Skeletal muscle tissue (tissue), 4 donors: ENCODE measurements around the gene SBF2. TPM values are rescaled to one million over a fixed set of nuclear protein-coding genes. Genes with fewer than 3 reads are reported as not detected.
A peak's percentile ranks its signal among the peaks of the same experiment; 100 is the strongest.

Source experiments
- H3K27ac ChIP-seq: one replicate; pipeline ENCODE4 v1.7.0; 2013; ENCODE audit warnings: mild to moderate bottlenecking, low read depth, low read length, inconsistent platforms
- H3K27me3 ChIP-seq, 3 donors: one replicate each; pipeline ENCODE4 v1.7.0; 2013; ENCODE audit warnings: low read length in 3 of 3; ENCODE audit not compliant: control insufficient read depth in 3 of 3, insufficient read depth in 3 of 3
- H3K36me3 ChIP-seq, 3 donors: one replicate each; pipeline ENCODE4 v1.7.0; 2013; ENCODE audit warnings: low read length in 3 of 3; ENCODE audit not compliant: control insufficient read depth in 3 of 3, insufficient read depth in 3 of 3
- H3K4me1 ChIP-seq, 3 donors: one replicate each; pipeline ENCODE4 v1.7.0; 2013; ENCODE audit warnings: low read length in 3 of 3, mild to moderate bottlenecking in 3 of 3; ENCODE audit not compliant: control insufficient read depth in 3 of 3, insufficient read depth in 3 of 3
- H3K4me3 ChIP-seq, 3 donors: one replicate each; pipeline ENCODE4 v1.7.0; 2013; ENCODE audit warnings: low read length in 3 of 3
- H3K9ac ChIP-seq, 3 donors: one replicate each; pipeline ENCODE4 v1.7.0; 2013; ENCODE audit warnings: low read length in 3 of 3, mild to moderate bottlenecking in 3 of 3, moderate library complexity in 2 of 3, low read depth in 1 of 3
- H3K9me3 ChIP-seq, 3 donors: one replicate each; pipeline ENCODE4 v1.7.0; 2013; ENCODE audit warnings: low read length in 3 of 3; ENCODE audit not compliant: control insufficient read depth in 3 of 3
- total RNA-seq: library from RNA; depleted of rRNA; stranded (reverse); fragments of >200 nt; gene quantifications from one replicate; pipeline ENCODE4 v1.2.3, GENCODE V29; 2014
- donor health status: Osteomylitis.

SBF2 gene
- total RNA-seq, 1 donor from 2014 or later: 34.4 TPM

GRCh38 chr11:9806946-9807687 is 486.9 kb downstream of the SBF2 start:
- no peak overlapping the region for H3K9ac ChIP-seq
- peaks cover 5 to 13% (median 10%) of the 10 kb centered on the region in 3 donors for H3K4me1 ChIP-seq
- H3K9me3 ChIP-seq: no peaks in the 10 kb centered on the region
- no peak overlapping the region for H3K4me3 ChIP-seq
- peaks cover 11 to 32% (median 24%) of the 10 kb centered on the region in 3 donors for H3K36me3 ChIP-seq
- H3K27ac ChIP-seq: no peak overlapping the region
- no peaks in the 10 kb centered on the region for H3K27me3 ChIP-seq

GRCh38 chr11:9804419-9804902 is 489.6 kb downstream of the SBF2 start:
- no peak overlapping the region for H3K4me3 ChIP-seq
- H3K9ac ChIP-seq: no peak overlapping the region
- H3K27ac ChIP-seq: peak overlapping the region; percentile 90
- H3K4me1 ChIP-seq: peaks cover 8 to 16% (median 14%) of the 10 kb centered on the region in 3 donors
- no peaks in the 10 kb centered on the region for H3K27me3 ChIP-seq
- no peaks in the 10 kb centered on the region for H3K9me3 ChIP-seq
- H3K36me3 ChIP-seq: peaks cover 10 to 25% (median 14%) of the 10 kb centered on the region in 3 donors

GRCh38 chr11:9803685-9804418 is 490.2 kb downstream of the SBF2 start:
- H3K4me1 ChIP-seq: peaks cover 8 to 16% (median 14%) of the 10 kb centered on the region in 3 donors
- H3K27me3 ChIP-seq: no peaks in the 10 kb centered on the region
- no peak overlapping the region for H3K9ac ChIP-seq
- H3K9me3 ChIP-seq: no peaks in the 10 kb centered on the region
- H3K36me3 ChIP-seq: peaks cover 10 to 23% (median 14%) of the 10 kb centered on the region in 3 donors
- H3K4me3 ChIP-seq: no peak overlapping the region
- H3K27ac ChIP-seq: peak overlapping the region; percentile 90

- Histone ChIP-seq H3K9ac (peak overlapping the region in 2 of 3 donors; percentile 40 to 58), H3K4me3 (no peak overlapping the region), H3K4me1 (peaks cover 8 to 16% (median 14%) of the 10 kb centered on the region in 3 donors), H3K27ac (peak overlapping the region; percentile 90), H3K36me3 (peaks cover 4 to 9% (median 5%) of the 10 kb centered on the region in 3 donors), H3K9me3 (no peaks in the 10 kb centered on the region), H3K27me3 (no peaks in the 10 kb centered on the region)
Measured at GRCh38 chr11:9802291-9802861, 491.6 kb downstream of the SBF2 start.

- Histone ChIP-seq H3K36me3 (no peaks in the 10 kb centered on the region), H3K27me3 (no peaks in the 10 kb centered on the region), H3K9ac (no peak overlapping the region)
Measured at GRCh38 chr11:9799886-9800285, 494.1 kb downstream of the SBF2 start.

GRCh38 chr11:9797300-9797699 is 496.7 kb downstream of the SBF2 start:
- H3K27me3 ChIP-seq: no peaks in the 10 kb centered on the region
- H3K27ac ChIP-seq: no peak overlapping the region
- H3K4me1 ChIP-seq: peaks cover 3 to 5% (median 4%) of the 10 kb centered on the region in 3 donors
- no peaks in the 10 kb centered on the region for H3K36me3 ChIP-seq
- H3K9ac ChIP-seq: no peak overlapping the region
- no peak overlapping the region for H3K4me3 ChIP-seq
- H3K9me3 ChIP-seq: no peaks in the 10 kb centered on the region

More at GRCh38 chr11:9799886-9800285, 494.1 kb downstream of the SBF2 start:
- Histone ChIP-seq H3K27ac (no peak overlapping the region), H3K4me1 (peaks cover 8 to 16% (median 14%) of the 10 kb centered on the region in 3 donors), H3K9me3 (no peaks in the 10 kb centered on the region), H3K4me3 (no peak overlapping the region)

- Histone ChIP-seq H3K4me3 (no peak overlapping the region), H3K9me3 (no peaks in the 10 kb centered on the region), H3K9ac (no peak overlapping the region), H3K27ac (no peak overlapping the region), H3K36me3 (no peaks in the 10 kb centered on the region), H3K4me1 (peaks cover 2 to 3% (median 3%) of the 10 kb centered on the region in 3 donors), H3K27me3 (no peaks in the 10 kb centered on the region)
Measured at GRCh38 chr11:9796854-9797253, 497.2 kb downstream of the SBF2 start.

- no peaks in the 10 kb centered on the region for H3K36me3 ChIP-seq
- H3K4me1 ChIP-seq: no peaks in the 10 kb centered on the region
- H3K4me3 ChIP-seq: no peak overlapping the region
- no peaks in the 10 kb centered on the region for H3K27me3 ChIP-seq
- H3K27ac ChIP-seq: no peak overlapping the region
- H3K9me3 ChIP-seq: no peaks in the 10 kb centered on the region
- no peak overlapping the region for H3K9ac ChIP-seq
Measured at GRCh38 chr11:9796266-9796665, 497.8 kb downstream of the SBF2 start.

GRCh38 chr11:9790703-9791102 is 503.3 kb downstream of the SBF2 start:
- H3K36me3 ChIP-seq: peaks cover 4 to 18% (median 13%) of the 10 kb centered on the region in 3 donors
- no peaks in the 10 kb centered on the region for H3K27me3 ChIP-seq
- no peak overlapping the region for H3K4me3 ChIP-seq
- peaks cover 13 to 15% (median 14%) of the 10 kb centered on the region in 3 donors for H3K4me1 ChIP-seq
- H3K9me3 ChIP-seq: no peaks in the 10 kb centered on the region
- H3K27ac ChIP-seq: no peak overlapping the region
- H3K9ac ChIP-seq: no peak overlapping the region
